NK-92 (cell line): ENCODE results near the gene GRIN2C.

Source experiments
- DNase-seq: peaks from one replicate; lab custom pipeline; 2025; ENCODE audit not compliant: unreplicated experiment; lab: John Stamatoyannopoulos, UW

GRIN2C gene

DNA sequence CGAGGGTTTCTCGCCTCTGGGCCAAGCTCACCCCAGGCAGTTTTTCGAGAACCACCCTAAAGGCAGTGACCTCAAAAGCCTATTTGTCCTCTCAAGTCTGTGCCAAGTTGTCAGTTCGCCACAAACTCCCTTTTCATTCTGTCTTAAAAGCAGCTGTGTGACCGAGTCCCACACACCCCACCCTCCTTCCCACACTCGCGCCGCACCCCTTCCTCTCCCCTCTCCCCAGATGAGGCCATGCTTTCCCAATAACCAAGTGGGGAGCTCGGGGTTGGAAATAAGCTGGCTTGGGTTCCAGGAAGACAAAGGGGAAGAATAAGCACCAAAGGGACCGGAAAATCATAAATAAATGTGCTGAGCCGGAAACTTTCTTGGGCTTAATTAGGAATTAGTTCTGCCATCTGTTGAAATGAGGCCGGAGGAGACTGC, 36.7 kb downstream of the GRIN2C start:
- DNase-seq, result no peak

GRCh38 chr17:74822335-74822938, 37.2 kb downstream of the GRIN2C start:
- no peak for DNase-seq

GRCh38 chr17:74821655-74822334, 37.9 kb downstream of the GRIN2C start:
- DNase-seq, result no peak

- no peak for DNase-seq
Measured at GRCh38 chr17:74819801-74820436, 39.8 kb downstream of the GRIN2C start.

DNA sequence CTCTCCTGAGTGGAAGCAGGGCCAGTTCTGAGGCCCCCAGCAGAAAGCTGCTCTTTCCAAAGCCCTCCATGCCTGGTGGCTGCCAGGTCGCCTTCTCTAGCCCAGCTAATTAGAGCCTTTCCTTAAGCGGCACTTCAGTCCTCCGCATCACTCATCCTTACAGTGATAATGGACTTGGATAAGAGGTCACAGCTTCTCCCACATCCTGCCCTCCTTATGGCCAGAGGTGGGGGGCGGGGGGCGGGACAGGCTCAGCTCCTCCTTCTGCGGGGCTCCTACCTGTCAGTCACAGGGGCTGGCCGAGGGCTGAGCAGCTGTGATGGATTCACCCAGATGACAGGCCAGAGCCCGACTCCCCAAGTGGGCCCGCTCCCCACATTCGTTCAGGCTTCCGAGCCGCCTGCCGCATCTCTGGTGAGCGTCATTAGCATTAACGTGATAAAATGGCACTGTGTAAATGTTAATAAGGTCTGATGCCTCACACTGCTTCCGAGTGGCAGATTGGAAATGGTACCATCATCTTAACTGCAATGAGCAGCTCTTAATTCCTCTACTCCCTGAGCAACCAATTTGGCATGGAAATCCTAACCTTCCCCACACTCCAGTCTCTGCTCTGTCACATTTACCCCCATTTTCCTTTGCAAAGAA, 41.3 kb downstream of the GRIN2C start:
- no peak for DNase-seq

GRCh38 chr17:74816905-74817620, 42.6 kb downstream of the GRIN2C start:
- no peak for DNase-seq

DNA sequence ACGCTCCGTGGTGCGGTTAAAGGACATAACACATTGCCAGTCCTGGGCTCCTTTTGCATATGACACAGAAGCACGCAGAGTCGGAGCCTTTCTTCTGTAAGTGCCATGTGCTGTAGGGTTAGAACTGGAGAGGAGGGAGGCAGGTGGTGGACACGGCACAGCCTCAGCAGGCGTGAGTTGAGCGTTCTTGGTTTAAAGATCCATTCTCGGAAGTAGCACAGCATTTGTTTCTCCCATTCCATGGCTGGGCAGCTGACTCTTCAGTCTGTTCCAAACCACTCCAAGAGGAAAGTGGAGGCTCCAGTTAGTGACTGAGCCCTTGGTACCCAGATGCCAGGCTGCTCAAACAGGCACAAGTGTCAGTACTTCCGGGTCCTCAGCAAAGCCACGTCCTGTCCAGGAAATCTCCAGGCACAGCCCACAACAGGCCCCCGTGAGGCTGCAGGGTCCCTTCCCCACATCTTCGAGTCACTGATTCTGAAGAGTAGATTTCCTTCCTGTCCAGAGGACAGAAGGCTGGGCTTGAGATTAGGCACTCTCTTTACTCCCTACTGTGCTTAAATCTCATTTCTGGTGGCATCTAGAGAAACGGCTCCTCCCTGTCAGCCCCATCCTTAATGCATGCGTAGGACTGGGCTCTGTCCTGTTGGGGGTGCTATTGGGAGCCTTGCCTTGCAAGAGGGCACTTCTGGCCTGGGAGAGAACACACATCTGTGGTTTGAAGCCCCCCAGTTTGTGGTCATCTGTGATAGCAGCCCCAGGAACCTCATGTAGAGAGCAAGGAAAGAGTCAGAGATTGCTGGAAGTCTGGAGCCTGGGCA, 43.9 kb downstream of the GRIN2C start:
- DNase-seq, result no peak

DNA sequence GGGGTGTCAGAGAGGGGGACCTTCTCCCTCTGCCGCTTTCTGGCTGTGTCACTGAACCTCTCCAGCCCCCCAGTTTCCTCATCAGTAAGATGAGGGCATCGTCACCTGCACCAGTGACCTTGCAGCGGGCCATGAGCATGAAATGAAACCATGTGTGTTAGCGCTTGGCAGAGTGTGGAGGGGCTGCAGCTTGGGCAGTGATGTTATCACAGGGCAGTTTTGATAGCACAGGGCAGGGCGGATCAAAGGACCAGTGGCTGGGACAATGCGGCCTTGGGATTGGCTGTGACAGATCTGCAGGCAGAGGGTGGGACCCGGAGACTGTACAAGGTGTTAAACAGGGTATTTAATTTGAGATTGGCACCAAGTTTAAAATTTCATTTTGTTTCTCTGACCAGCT, 44.6 kb downstream of the GRIN2C start:
- DNase-seq, result no peak

DNA sequence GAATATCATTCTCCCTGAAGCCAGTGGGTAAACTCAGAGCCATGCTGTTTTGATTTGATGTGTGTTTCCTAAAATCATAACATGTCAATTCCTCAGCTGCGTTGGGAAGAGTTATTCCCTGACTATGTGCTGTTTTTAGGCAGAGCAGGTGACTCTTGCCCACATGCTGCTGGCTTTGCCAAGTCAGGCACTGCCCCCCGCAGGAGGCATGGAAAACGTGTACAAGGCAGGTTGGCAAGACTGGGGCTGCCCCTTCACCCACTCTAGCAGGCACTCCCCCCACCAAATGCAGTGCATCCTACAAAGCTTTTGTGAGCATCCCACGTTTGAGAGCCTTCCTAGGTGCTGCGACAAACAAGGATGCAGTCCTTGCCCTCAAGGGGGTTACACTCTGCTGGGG, 45.2 kb downstream of the GRIN2C start:
- no peak for DNase-seq

DNA sequence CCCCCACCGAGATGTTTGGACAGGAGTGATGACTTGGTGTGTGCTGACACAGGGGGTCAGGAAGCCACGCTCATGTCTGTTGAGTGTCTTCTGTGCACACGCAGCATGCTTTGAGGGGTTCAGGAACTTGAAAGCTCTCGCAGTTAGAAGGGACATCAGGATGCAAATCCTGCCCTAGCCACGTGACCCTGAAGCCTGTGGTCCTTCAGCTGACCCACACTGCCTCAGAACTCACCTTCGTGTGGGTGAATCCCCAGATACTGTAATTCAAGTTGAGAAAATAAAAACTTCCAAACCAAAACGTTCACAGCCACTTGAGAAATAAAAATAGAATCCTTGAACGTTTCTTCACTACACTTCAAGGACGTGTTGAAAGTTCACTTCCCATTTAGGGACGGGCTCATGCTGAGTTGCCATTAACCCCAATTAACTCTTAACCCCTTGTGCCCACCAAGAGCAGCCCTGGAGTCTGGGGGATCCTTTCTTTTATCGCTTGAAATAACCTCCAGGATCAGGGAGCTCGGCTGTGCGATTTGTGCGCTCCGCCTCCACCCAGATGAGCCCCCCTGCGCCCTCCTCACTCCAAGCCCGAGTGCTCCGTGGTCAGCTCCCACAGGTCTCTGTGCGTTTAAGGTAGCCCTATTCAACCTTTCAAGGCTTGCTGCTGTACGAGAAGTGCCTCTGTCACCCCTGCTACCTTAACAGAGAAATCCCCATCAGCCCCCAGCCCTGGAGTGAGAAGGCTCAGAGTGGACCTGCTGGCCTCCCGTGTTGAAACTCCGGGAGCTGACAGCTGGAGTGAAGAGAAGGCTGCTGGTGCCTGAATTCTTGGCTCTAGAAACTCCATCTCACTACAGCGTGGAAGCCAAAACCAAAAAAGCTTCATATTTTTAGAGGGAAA, 47.3 kb downstream of the GRIN2C start:
- no peak for DNase-seq

DNA sequence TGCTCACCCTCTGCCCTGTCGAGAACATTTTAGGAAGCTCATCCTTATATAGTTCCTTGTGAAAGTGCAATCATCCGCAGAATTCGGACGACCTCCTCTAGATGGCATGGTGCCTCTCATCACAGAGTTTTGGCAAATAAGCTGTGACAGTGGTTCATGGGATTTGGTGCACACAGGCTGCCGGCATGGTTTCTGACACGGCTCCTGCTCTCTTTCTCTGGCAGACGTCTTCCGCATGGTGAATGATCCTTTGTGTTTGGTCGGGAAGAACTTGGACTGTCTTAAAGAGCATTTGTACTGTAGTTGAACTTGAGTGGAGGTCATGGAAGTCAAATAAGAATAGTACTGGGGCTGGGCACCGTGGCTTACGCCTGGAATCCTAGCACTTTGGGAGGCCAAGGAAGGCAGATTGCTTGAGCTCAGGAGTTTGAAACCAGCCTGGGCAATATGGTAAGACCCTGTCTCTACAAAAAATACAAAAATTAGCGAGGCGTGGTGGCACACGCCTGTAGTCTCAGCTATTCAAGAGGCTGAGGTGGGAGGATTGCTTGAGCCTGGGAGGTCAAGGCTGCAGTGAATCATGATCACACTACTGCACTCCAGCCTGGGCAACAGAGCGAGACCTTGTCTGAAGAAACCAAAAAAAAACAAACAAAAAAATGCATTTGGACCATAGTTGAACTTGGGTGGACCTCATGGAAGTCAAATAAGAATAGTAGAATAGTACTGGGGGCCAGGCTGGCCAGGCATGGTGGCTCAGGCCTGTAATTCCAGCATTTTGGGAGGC, 48.8 kb downstream of the GRIN2C start:
- DNase-seq, result no peak

- no peak for DNase-seq
Measured at GRCh38 chr17:74808714-74809430, 50.8 kb downstream of the GRIN2C start.

GRCh38 chr17:74807925-74808324, 51.8 kb downstream of the GRIN2C start:
- no peak for DNase-seq

- DNase-seq, result no peak
Measured at GRCh38 chr17:74807441-74807840, 52.2 kb downstream of the GRIN2C start.

- no peak for DNase-seq
Measured at GRCh38 chr17:74806334-74806733, 53.4 kb downstream of the GRIN2C start.

DNA sequence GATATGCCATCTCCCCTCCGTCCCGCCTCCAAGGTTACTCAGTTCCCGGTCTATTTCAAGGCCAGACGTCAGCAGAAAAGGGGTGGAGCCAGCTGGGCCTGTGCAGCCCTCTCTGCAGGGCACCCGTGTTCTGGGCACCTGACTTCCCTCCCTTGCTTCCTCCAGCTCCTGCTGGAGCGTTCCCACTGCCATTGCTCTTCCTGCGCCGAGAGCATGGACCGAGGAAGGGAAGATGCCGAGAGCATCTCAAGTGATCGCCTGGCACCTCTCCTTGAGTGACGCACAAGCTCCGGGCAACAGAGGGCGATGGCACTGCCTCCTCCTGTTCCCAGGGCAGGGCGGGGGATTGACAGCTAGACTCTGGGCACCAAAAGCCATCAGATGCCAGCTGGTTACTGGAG, 54.1 kb downstream of the GRIN2C start:
- no peak for DNase-seq

DNA sequence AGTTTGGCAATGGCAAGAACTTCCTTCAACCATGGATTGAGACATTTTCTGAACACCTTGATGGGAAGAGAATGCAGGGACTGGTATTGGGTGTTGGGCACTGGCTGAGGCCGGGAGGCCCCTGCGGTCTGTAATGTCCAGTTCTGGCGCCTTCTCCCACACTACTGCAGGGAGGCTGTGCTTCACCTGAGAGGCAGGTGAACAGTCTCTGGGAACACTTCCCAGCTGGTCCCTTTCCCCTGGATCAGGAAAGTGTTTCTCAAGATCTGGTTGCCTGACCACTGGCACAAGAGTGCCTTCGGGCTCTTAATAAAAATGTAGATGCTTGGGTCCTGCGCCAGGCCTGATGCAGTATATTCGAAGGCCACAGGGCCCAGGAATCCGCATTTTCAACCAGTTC, 55.0 kb downstream of the GRIN2C start:
- no peak for DNase-seq

DNA sequence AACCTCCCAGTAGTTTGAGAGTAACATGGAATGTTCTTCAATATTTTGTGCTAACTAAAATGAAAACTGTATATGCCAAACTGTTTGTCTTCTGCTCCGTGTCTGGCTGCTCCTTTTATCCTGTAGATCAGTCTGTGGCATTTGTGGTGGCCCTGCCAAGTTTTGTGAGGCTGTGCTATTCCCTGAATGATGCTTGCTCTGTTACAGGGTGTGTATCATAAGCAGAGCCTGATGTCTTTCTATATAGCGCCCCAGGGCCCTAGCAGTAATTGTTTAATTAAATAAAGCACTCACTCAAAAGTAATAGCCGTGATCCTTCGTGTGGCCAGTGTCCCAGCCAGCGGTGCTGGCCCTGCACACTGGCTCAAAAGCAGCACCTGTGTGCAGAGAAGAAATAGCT, 55.7 kb downstream of the GRIN2C start:
- no peak for DNase-seq
